Activated gamma-delta T cell treated with Interleukin-2 at 50 U/mL for 16 hours (primary cell): ENCODE data around the gene RBBP8NL.

ENCODE experiments used
- DNase-seq: peaks from one replicate; pipeline ENCODE4 v3.0.0-alpha.2; 2020

The RBBP8NL gene, protein sequence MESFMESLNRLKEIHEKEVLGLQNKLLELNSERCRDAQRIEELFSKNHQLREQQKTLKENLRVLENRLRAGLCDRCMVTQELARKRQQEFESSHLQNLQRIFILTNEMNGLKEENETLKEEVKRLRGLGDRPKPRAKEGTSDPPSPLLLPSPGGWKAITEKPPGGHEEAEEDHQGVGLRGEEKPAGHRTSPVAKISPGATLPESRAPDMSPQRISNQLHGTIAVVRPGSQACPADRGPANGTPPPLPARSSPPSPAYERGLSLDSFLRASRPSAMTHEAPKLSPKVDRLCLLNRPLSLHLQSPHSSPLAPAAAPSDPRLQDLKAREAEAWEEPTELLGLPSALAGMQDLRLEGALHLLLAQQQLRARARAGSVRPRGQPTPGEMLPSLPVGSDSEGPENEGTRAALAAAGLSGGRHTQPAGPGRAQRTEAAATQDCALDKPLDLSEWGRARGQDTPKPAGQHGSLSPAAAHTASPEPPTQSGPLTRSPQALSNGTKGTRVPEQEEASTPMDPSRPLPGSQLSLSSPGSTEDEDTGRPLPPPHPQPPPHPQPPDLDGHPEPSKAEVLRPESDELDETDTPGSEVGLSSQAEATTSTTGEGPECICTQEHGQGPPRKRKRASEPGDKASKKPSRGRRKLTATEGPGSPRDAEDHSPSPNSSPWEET

DNA sequence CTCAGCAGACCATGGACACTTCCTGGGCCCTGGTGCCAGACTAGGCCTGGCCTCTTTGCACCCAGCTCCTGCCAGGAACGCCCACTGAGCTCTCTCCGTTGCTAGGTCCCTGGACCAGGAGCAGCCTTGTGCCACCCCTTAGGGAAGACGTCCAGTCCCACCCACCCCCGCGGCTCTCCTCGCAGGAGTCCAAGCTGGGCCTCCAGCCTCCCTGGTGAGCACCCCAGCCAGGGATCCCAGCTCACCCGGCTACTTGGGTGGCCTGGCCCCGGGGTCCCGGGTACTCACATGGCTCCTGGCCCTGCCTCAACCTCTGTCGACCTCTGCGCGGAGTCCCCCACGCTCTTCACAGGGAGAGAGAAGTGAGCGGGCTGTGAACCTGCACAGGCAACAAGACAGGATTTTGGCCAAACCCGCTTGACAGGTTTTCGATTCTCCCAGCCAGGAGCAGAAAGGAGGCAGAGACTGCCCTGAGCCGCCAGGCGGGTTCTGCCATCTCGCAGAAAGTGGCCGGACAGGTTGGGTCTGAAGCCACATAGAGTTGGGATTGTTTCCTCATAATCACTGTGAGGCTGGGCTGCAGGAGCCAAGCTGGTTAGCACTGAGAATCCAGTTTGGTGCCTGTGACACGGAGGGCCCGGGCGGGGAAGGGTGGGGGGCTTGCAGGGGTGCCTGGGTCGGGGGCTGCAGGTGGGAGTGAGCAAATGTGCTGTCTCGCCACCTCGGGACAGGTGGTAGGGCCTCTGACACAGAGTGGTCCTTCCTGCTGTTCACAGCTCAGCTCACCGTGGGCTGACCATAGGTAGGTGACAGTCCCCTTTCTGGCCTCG lies at the start of gene RBBP8NL:
Gene RBBP8NL (minus strand): TSS at position 368 of the 830 bp plus-strand sequence. CDS start 7,892 bp downstream, outside the sequence.
- no peak for DNase-seq

- DNase-seq: no peak
Observed at GRCh38 chr20:62476056-62476838, 48.9 kb upstream of the RBBP8NL start.

DNA sequence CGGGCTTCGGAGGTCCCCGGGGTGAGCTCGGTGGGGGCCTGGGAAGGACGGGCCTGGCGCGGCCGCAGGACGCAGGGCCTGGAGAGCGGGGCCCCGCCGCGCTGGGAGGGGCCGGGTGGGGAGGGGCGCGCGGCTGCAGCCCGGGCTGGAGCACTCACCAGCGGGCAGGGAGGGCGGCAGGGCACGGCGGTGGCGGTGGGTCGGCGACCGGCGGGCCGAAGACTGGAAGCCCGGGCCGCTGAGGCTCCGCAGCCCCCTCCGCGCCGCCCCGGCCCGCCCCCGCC lies 48.4 kb upstream of the RBBP8NL start, which contains the start of gene GATA5:
Gene GATA5 (minus strand): TSS at position 224 of the 284 bp plus-strand sequence. CDS start 474 bp downstream, outside the sequence.
- DNase-seq: no peak

DNA sequence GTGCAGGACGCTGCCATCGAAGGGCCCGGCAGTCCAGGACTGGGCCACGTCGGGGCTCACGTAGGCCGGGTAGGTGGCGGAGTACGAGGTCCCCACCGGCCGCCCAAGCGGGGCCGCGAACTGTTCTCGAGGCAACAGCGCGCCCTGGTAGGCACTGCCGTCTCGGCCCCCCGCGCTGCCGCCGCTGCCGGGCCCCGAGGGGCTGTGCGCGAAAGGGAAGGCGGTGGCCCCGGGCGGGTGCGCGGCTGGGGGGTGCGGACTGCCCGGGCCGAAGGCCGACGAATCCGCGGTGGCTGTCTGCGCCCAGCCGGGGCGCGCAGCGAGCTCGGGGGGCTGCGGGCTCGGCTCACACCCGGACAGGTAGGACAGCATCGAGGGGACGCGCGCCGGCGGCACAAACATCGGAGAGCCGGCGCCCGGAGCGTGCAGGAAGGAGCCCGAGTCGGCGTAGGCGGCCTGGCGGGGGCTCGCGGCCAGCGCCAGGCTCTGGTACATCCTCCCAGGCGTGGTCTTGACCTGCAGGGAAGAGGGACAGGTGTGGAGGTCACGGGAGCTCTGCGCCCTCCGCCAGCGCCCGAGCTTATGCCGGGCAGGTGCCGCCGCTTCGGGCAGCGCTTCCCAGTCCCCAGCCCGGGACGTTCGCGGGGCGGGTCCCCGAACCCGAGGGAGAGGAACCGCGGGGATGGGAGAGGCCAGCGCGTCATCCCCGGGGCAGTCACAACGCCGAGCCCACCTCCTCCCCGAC lies 47.9 kb upstream of the RBBP8NL start:
- no peak for DNase-seq

GRCh38 chr20:62474604-62475026 lies 47.3 kb upstream of the RBBP8NL start:
- no peak for DNase-seq

GRCh38 chr20:62473717-62474603 lies 46.6 kb upstream of the RBBP8NL start:
- no peak for DNase-seq

DNA sequence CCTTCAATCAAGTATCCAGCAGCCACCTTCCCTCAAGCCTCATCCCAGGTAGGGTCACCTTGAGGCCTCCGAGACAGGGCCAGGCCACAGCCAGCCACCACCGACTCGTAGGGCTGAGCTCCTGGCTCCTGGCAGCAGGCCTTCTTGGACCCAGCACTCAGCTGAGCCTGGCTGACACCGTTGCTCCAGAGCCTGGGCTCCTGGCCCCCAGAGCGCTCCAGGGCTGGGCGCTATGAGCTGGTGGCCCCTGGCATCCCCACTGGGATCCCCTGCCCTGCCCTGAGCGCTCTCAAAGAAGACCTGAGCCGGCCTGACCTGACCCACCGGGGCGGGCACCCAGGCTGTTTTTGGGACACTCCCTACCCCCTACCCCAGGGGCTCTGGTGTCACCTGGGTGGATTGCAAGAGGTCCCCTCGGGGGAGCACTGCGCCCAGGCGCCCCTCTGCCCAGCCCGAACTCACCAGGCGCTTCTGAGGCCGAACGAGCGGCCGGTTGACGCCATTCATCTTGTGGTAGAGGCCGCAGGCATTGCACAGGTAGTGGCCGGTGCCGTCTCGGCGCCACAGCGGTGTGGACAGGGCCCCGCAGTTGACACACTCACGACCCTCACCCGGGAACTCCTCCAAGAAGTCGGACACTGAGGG lies 45.7 kb upstream of the RBBP8NL start:
- DNase-seq: no peak

DNA sequence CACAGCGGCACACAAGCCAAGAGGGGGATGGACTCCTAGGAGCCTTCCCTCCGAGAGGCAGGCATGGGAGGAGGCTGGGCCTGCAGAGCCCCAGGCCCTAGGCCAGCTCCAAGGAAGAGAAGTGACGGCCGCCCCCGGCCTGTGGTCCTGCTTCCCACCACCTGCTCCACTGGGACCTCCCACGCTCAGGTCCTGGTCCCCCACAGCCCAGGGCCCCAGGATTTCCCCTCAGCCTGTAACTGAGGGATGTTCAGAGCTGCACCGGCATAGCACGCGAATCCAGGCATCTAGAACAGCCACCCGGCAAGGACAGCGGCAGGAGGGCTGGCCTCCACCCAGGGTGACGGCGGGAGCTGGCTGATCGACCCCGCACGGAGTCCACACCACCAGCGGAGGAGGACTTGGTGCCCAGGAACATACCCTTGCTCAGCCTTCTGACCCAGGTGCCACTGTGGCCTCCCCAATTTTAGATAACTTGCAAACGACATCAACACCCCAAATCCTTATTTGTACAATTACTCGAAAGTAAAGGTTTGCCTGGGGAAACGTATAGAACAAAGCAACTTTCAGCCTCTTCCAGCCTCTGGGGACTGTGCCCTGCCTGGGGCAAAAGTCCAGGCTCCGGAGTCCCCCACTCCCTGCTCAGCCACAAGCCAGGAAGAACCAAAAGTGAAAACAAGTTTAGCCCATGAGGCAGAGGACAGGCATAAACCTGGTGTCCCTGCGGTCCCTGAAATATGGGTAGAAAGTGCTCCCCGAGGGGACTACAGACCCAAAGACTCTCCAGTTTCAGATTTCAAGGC lies 45.0 kb upstream of the RBBP8NL start:
- DNase-seq: no peak

- no peak for DNase-seq
Observed at GRCh38 chr20:62470459-62470858, 43.1 kb upstream of the RBBP8NL start.

- DNase-seq: no peak
Observed at GRCh38 chr20:62470001-62470400, 42.7 kb upstream of the RBBP8NL start.

GRCh38 chr20:62469352-62469751 lies 42.0 kb upstream of the RBBP8NL start:
- DNase-seq: no peak

GRCh38 chr20:62466806-62467537 lies 39.6 kb upstream of the RBBP8NL start:
- DNase-seq: no peak

GRCh38 chr20:62466072-62466760 lies 38.9 kb upstream of the RBBP8NL start:
- DNase-seq: no peak

DNA sequence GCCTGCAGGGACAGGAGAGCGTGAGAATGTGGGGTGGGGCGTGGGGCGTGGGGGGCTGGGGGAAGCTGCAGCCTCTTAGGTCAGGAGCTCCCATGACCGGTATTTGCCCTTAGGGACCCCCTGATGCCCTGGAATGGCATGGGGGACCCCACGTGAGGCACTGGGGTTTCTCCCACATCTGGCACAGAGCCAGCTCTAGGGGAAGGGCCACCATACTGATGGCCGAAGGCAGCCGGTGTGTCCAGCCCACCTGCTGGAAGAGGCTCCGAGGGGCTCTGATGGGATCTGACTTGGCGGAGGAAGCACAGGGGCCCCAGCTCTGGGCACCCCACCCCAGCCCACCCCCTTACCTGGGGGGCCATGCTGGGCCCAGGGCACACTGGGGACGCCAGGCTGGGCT lies 37.7 kb upstream of the RBBP8NL start:
- DNase-seq: no peak

DNA sequence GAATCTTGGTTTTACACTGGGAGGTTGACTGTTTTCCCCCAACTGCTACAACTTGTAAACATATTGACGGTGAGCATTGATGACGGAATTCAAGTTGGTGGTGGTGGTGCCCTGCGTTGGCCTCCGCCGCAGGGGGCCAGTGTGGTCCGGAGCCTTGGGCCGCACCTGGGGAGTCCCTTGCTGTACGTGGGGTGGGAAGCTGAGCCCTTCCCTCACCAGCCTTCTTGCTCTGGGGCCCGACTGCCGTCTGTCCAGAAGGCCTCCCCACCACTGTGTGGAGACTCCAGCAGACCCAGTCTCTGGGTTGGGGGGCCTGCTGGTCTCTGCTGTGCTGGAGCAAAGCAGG lies 37.1 kb upstream of the RBBP8NL start:
- DNase-seq: no peak

DNA sequence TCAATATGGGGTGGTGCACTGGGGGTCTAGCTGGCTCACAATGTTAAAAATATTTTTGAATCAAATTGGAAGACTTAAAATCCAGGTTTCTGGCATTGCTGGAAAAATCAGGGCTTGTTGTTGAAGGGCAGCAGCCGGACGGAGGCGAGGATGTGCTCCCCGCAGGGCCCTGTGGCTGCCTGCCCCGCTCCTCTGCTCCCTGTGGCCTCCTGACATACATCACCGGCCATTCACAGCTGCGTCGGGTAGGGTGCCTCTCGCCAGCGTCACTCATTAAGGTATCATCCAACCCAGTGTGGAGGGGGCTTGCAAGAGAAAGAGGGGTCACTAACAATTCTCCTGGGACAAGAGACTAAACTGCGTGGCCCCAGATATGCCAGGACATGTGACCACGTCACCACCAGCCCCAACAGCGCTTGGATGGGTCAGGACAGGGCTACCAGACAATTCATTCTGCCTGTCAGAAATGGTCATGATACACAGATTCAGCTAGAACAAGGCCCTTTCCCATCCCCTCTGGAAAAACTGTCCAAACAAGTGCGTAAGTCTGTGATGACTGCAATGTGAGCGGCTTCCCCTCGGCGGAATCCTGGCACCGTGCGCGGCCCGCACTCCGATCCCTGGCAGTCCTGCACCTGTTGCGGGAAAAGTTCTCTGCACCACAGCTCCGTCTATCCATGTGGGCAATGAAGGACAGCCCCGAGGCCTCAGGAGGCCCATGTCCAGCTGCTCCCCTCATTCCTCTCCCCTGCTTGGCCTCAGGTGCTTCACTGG lies 36.5 kb upstream of the RBBP8NL start:
- DNase-seq: no peak

- DNase-seq: no peak
Observed at GRCh38 chr20:62462976-62463592, 35.7 kb upstream of the RBBP8NL start.
